GM19324 (cell line): ENCODE results near the gene PEX14.
A peak's percentile ranks its signal among the peaks of the same experiment; 100 is the strongest.

ENCODE experiments used
- ATAC-seq: cut with Tn5 transposase; IDR thresholded peaks from one replicate; pipeline ENCODE4 v1.9.1; 2021; ENCODE audit warnings: mild to moderate bottlenecking, moderate library complexity; ENCODE audit not compliant: unreplicated experiment, low FRiP score

Gene PEX14

DNA sequence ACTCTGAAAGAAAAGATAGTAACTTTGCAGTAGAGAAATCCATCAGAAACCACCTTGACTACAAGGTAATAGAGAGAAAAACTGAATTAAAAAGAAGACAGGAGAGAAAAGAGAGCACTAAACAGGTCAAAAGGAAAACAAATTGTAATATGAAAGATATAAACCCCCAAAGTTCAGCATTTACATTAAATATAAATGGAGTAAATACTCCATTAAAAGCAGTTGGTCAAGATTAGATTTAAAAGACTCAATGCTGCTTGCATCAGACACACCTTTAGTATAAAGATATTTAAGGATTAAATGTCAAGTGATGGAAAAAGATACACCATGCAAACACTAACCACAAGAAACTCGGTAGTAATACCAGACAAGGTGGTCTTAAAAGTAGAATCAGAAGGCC is 110.5 kb downstream of the PEX14 start:
- ATAC-seq = no peak

DNA sequence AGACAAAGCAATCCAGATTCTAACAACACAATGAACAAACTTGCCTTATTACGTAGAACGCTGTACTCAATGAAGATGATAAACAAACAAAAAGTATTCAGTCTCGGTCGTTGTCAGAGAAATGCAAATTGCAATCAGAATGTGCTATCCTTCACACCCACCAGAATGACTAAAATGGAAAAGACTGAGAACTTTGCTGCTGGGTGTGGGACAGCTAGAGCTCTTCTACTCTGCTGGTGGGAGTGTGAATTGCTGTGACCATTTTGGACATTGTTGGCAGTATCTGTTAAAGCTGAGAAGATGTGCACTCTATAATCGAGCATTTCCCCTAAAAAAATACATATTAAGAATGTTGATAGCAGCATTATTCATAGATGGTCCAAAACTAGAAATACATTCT is 111.4 kb downstream of the PEX14 start:
- ATAC-seq = no peak

DNA sequence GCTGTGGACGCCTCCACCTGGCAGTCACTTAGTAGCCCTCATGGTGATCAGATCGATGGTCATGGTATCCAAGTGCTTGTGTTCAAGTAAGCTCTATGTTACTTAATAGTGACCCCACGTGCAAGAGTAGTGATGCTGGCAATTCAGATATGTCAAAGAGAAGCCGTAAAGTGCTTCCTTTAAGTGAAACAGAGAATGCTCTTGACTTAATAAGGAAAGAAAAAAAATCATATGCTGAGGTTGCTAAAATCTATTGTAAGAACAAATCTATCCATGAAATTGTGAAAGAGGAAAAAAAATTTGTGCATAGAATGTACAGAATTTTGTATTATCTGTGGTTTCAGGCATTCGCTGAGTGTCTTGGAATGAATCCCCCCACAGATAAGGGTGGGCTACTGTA is 113.9 kb downstream of the PEX14 start:
- ATAC-seq = no peak

DNA sequence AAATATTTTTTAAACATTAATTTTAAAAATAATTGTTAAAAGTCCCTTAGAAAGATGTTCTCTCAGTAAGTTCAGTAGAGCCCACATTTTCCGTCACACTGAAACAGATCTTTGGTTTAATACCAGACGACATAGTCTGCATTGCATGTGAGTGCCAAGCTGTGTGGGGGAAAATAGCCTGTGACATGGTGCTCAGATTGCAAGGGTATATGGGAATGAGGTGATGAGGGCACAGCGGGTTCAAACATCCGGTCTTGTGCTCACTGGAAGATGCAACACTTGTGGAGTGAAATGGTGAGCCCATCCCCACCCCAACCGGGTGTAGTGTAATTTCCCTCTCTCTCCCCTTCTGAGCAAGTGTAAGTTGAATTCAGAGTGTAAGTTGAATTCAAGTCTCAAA is 114.3 kb downstream of the PEX14 start:
- no peak for ATAC-seq

DNA sequence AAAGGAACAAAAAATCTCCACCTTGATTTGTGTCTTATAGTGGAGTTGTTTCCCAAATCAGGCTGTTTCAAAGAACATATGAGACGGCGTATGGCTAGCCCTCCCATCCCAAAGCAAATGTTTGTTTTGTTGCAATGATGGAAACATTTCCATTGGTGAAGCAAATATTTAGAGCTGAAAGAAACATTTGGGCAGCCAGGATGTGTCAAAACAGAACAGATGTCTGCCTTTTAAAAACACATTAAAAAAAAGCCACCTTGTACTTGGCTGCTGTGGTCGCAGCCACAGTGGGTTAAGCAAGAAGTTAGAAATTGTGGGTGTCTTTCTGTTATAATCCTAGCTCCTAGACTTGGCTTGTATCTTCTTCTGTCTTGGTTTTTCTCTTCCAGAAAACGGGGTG is 116.3 kb downstream of the PEX14 start:
- no peak for ATAC-seq

DNA sequence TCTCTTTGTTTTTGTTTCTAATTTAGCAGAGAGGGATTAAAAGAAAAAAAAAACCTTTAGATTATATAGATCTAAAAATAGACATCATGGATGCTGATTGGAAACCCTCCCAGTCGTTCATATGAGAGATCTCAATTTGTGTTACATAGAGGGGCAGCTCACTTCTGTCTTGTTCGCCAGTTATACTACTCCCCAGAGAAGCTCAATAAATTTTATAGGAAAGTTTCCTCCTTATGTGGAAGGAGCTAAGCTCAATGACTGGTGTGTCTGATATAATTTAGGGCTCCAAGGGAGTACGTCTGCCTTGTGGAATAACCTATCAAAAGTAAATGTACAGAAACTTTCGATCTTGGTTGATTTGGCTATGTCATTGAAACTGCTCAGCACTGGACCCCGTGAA is 117.6 kb downstream of the PEX14 start:
- ATAC-seq = no peak

DNA sequence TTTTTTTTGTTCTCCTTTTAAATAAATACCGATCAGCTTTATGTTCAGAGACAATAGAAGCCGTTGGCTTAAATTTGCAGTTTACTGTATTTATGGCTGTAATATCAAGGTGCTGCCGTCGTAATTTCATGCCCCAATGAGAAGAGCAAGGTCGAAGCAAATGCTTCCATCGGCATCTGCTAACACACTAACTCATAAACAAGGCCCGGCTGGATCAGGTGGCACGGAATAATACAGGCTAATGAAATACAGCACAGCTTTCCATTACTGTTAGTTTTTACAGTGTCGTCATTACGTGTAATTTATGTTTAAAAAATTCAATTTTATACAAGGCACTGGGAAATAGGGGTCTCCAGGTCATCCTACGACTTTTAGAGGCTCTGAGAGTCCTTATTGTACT is 119.0 kb downstream of the PEX14 start:
- ATAC-seq = no peak

DNA sequence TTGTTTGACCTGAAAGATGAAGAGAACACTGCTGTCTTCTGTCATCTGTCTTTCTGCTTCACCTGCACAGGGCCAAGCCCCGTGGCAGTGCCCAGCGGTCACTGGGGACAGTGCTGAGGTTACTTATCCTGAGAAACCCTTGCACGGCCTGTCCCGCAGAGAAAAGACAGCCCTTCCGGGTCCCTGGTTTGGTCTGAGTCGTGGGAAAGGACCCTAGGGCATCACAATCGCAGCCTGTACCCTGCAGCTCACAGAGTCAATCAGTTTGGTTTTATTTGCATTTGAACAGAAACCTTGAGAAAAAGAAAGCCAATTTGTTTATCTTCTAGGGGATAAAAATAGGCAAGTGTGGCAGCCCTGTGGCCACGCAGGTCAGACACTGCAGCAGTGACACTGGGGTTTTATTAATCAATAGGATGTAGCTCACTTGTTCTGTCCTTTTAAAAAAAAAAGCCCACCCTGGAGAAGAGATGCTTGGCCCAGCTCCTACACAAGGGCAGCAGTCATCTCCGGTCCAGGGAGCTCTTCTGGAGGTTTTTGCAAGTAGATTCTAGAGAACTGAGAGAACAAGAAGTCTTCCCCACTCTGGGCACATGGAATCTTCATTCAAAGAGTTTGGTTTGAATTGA is 120.0 kb downstream of the PEX14 start:
- peak; percentile 53 for ATAC-seq

DNA sequence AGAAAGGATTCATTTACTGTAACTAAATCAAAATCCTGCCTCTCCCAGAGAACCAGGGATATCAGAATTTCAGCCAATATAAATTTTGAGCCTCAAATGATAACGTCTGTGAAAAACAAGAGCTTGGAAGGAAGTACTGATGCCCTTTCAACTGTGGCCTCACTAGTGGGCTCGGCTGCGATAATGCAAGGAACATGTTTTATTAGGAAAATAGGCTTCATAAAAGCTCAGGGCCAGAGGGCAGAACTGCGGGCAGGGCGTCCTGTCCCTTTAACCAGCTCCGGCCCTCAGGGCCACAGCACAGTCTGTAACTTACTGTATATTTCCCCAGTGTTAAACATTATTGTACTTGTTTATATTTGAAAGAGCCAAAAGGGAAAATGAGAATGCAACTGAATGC is 122.0 kb downstream of the PEX14 start:
- ATAC-seq = no peak

DNA sequence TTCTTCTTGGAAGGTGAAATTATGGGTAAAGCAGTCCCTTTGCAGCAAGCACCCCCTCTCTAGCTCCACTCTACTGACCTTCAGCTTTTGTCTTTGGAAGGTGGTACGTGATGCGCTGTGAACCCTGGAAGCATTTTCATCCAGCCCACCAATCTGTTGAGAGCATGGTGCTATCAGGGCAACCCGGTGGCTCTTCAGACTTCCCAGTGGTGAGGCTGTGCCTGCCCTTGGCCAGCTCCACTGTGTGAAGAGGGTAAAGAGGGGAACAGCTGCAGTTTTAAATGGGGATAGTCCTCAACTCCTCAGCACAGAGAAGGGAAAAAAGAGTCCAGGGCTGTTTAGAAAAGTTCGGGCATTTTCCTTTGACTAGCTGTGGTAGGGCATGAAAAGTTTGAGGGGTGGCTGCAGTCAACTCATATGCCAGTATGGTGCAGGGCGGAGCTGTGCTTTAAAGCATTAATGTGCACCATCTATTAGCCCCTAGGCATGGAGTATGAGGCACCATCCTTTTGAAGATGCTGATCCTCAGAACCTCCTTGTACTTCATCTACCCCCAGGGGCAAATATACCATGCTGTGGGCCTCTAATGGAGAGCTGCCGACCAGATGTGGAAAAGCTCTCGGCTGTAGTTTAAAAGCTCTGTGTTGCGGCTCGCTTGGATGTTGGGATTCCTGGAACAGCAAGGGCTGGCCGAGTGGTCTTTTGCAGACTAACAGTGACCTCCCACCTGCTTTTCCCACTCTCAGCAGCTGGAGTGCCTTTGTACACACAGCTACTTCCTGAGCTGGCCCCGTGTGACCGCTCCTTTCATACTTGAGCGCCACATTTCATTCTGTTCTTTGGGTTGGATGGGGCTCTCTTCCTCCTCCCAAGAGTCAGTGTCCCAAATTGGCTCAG is 123.0 kb downstream of the PEX14 start:
- ATAC-seq = no peak

DNA sequence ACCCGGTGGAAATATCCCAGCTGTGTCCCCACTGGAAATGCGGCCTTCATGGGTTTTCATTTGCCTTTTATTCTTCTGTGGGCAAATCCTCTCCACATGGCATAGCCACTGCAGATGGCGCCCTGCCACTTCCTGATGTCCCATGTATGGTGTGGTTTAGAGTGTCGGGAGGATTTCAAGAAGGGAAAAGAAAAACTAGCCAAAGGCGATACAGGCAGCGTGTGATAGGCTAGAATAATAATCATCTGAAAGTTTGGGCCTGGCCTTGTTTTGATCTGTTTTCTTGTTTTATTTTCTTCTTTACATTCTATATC is 123.6 kb downstream of the PEX14 start:
- no peak for ATAC-seq

DNA sequence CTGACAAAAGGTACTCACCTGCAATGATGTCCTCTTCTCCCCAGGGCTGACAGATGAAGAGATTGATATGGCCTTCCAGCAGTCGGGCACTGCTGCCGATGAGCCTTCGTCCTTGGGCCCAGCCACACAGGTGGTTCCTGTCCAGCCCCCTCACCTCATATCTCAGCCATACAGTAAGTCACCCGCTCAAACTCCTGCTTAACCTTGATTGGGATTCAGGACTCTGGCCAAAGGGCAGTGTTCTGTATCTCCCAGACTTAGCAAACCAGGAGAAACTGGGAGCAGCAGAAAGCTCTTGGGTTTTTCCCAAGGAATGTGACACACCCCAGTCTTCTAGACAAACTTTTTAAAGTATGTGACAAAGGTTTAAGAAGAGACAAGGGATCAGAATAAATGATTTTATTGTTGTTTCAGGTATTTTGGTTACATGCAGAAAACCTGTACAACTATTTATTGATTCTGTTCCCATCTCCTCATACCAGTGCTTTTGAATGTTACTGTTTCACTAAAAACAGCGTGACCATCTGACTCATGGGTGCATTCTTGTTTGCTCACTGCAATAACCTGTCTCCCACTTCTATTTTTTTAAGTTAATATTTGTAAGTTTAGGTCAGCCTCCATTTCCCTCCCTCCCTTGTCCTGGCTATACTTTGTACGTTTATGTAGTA is 124.6 kb downstream of the PEX14 start:
- no peak for ATAC-seq

DNA sequence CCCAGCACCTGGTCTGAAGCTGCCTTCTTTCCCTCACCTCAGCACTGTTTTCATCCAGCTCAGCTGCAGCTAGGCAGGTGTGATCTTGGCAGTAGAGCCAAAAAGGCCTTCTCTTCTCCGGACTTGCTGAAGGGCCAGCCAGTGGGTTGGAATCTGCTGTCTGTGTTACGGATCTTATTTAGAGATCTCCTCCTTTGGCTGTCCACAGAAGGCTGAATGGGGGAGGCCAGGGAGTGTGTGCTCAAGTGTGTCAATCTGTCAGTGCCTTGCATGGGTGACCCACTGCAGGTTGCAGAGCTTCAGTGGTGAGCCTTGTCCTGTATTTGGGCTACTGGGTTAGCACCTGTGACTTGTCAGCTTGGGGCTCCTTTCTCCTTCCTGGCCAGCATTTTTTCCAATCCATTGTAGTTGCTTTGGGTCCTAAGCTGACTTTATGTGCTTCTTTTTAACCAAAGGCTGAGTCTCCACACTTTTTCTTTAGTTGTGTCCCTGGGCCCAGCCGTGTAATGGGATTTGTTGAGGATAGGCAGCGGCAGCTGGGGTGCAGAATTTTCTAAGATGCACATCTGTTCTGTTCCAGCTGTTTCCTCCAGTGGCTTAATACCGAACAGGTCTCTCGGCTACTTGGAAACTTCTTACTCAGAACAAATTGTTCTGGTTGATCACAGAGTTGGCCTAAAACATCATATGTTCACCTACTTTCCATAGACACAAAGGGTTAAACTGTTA is 126.8 kb downstream of the PEX14 start:
- no peak for ATAC-seq

DNA sequence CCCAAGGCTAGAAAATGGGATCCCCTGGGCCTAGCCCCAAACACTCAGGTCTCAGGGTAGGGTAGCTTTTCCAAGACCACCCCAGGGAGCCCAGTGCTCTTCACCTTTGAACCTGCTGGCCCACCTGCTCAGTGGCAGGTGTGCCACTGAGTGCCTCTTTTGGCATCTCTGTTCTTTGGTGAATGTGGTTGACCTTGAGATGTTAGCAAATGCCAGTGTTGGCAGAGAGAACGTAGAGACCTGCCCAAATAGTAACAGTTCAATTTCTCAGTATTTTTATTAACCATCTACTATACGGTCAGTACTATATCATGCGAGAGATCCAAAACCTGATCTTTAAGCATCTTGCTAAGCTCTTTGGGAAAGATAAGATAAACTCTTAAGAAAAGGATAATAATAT is 128.2 kb downstream of the PEX14 start:
- no peak for ATAC-seq

DNA sequence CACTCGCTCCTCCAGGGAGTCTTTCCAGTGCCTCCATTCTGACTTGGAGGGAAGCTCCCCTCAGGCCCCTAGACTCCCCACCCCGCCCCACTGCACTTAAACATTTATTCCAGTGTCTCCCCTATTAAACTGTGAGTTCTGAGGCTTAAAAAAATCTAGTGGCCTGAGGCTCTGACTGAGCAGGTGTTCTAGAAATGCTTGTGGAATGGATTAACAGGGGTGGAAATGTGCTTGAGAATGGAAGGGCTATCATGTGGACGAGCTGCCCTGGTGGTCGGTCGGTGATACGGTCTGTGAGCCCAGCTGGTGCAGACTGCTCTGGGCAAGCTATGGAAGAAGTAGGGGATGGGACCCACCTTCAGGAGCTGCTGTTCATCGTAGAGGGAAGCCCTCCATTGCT is 130.2 kb downstream of the PEX14 start:
- ATAC-seq = no peak

DNA sequence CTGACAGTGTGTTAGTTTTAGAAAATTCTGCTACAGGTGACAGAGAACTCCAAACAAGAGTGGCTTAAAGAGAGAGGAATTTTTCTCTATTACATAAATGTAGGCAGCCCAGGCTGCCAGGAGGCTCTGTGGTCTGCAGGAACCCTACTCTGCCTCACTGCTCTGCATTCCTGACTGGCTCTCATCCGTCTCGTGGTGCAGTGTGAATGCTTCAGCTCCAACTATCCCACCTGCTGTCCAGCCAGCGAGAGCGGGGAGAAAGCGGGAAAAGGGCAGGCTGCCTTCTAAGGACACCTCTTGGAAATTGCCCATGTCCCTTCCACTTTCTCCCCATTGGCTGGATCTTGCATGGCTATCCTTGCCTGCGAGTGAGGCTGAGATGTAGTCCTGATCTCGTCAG is 131.3 kb downstream of the PEX14 start:
- ATAC-seq = no peak

DNA sequence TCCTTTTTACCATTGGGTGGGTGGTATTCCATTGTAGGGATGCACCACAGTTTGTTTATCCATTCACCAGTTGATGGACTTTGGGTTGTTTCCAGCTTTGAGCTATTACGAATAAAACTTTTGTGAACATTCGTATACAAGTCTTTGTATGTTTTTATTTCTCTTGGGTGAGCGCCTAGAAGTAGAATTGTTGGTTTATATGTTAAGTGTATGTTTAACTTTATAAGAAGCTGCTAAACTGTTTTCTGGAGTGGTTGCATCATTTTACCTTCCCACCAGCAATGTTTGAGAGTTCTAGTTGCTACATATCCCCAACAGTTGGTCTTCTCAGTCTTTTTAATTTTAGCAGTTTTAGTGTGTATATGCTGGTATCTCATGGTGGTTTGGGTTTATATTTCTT is 132.5 kb downstream of the PEX14 start:
- no peak for ATAC-seq

DNA sequence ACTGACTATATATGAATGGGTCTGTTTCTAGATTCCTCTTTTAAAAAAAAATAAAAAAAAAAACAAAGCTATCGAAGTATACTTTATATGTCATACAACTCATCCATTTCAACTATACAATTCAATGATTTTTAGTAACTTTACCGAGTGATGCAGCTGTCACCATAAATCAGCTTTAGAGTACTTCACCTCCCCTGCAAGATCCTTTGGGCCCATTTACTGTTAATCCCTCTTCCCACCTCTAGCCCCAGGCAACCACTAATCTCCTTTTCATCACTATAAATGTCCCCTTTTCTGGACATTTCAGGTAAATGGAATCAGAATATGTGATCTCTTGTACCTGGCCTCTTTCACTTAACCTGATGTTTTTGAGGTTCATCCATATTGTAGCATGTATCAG is 133.9 kb downstream of the PEX14 start:
- no peak for ATAC-seq

DNA sequence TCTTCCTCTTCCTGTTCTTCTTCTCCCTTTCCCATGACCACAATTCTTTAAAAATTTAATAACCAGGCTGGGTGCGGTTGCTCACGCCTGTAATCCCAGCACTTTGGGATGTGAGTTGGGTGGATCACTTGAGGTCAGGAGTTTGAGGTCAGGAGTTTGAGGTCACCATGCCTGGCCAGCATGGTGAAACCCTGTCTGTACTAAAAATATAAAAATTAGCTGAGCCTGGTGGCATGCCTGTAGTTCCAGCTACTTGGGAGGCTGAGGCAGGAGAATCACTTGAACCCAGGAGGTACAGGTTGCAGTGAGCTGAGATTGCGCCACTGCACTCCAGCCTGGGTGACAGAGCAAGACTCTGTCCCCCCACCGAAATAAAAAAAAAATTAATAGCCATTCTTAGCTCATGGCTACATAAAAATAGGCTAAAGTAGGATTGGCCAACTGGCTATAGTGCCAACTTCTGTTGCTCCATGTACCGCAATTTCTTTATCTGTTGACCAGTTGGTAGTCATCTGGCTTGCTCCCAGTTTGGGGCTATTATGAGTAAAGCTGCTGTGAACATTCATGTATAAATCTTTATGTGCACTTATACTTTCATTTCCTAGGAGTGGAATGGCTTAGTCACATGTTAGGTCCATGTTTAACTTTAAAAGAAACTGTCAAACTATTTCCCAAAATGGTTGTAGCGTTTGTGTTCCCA is 136.3 kb downstream of the PEX14 start:
- no peak for ATAC-seq

DNA sequence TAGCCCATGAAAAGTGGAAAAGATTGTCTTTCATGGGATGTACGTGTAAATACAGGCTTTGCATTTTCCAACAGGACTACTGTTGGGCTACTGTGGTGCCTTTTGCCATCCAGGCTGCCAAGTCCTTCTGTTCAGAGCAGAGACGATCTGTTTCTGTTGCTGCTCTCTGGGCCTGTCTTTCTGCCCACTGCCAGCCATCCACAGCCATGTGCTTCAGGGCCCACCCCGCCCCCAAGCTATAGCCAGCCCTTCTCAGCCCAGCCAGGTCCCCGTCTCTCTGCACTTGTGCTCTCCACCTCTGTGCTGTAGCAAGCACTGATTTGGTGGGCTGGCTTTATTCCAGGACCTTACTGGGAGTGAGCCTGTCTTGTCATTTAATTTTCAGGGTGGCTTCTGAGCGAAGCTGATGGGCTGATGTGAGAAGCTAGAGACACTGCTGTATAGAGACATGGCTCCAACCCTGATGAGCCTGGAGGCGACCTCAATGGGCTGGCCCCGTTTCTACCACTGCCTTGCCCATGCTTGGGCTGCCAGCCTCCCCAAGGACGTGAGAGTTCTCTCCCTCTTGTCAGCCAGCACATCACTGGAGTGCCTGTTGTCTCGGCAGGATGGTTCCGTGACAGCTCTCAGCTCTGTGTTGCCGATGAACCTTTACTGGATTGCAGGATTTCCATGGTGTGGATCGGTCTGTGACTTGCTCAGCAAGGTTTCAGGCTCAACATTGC is 137.8 kb downstream of the PEX14 start:
- no peak for ATAC-seq
